Ovary (tissue), 9 donors: Measurements from ENCODE around the gene ZNF503. TPM values are rescaled to one million over a fixed set of nuclear protein-coding genes. Genes with fewer than 3 reads are reported as not detected.

ENCODE experiments used
- DNase-seq, 5 donors: peaks; one replicate each; pipeline ENCODE4 v3.0.0-alpha.2; 2019 to 2020
- H3K27ac ChIP-seq, 2 donors: fragments of 200-600 bp; one replicate each; pipeline versions ENCODE4 v1.5.1 to v1.8.0; 2019 to 2022
- H3K27me3 ChIP-seq: fragments of 200-600 bp; one replicate; pipeline ENCODE4 v1.8.0; 2022
- H3K36me3 ChIP-seq: fragments of 200-600 bp; sonication (generic); one replicate; pipeline ENCODE4 v1.5.1; 2019
- H3K4me1 ChIP-seq: one replicate; pipeline ENCODE4 v1.8.1; 2013; ENCODE audit warnings: mild to moderate bottlenecking, moderate library complexity; ENCODE audit not compliant: insufficient read depth
- H3K4me3 ChIP-seq: fragments of 200-600 bp; sonication (generic); one replicate; pipeline ENCODE4 v1.5.1; 2017
- H3K9me3 ChIP-seq, 2 donors: fragments of 200-600 bp in 1 of 2; sonication (generic) in 1 of 2; one replicate each; pipeline versions ENCODE4 v1.5.1 to v1.8.1; 2013 to 2019; ENCODE audit warnings: mild to moderate bottlenecking in 1 of 2, moderate library complexity in 1 of 2
- CTCF ChIP-seq, 3 donors: fragments of 450-650 bp in 2 of 3; fragments of 200-600 bp in 1 of 3; IDR thresholded peaks; one replicate each; pipeline versions ENCODE4 v1.5.1 to v1.8.0; 2016 to 2022; ENCODE audit warnings: antibody characterized with exemption in 3 of 3, mild to moderate bottlenecking in 1 of 3
- EP300 ChIP-seq: sonication (generic); formaldehyde crosslinking; IDR thresholded peaks from one replicate; pipeline ENCODE4 v1.6.1; 2017; ENCODE audit warnings: antibody characterized with exemption
- POLR2A ChIP-seq: fragments of 450-650 bp; IDR thresholded peaks from one replicate; pipeline ENCODE4 v1.6.1; 2017; ENCODE audit warnings: antibody characterized with exemption, mild to moderate bottlenecking, moderate library complexity
- WGBS, 3 donors: extraction: QIAGEN DNeasy Blood & Tissue Kit in 1 of 3; methylation state at CpG; one replicate each; pipeline versions ENCODE4 v1.1.5 to v1.1.7; 2013 to 2017; 5-methylcytosine and 5-hydroxymethylcytosine counted together
- intact Hi-C, 4 donors: fragments of 100-400 bp; cut with DNase I; formaldehyde crosslinking; loops; one replicate each; pipeline versions ENCODE4 v1.11.0 to v1.15.1; 2022 to 2023
- polyA plus RNA-seq, 2 donors: library from polyadenylated mRNA; stranded (reverse); fragments of 200-250 nt in 1 of 2; fragments of 350-450 nt in 1 of 2; fragmentation: Illumina TruSeq in 1 of 2; extraction: RNeasy Lipid Tissue Mini Kit (QIAGEN cat#74804) in 1 of 2; gene quantifications; one replicate each; pipeline ENCODE4 v1.2.3, GENCODE V29; 2013 to 2014
- total RNA-seq, 7 donors: library from RNA; depleted of rRNA in 2 of 7; stranded (reverse); fragments of >200 nt in 2 of 7; fragmentation: NEBNext Ultra II Directional in 3 of 7; extraction: Animal tissue kit (Norgen Biotek cat#: 25700) in 3 of 7; gene quantifications; one replicate each; pipeline versions ENCODE4 v1.1.0 to v1.2.4, GENCODE V29; 2016 to 2023
- donor health status: DM: no; HTN: no; CAD: no; lungs with moderate emphysema.
- donor health status: DM: no; HTN: no; CAD: no.
- donor health status: Bipolar disorder and iron deficiency.
- donor health status: DM: yes; HTN: yes; CAD: no.
- donor health status: DM: no; HTN: no; CAD: no.
- donor health status: DM: yes; HTN: yes; CAD: no.

ZNF503 gene
- total and polyA plus RNA-seq, 9 donors, result 21.1 to 221 (median 82.2) TPM

DNA sequence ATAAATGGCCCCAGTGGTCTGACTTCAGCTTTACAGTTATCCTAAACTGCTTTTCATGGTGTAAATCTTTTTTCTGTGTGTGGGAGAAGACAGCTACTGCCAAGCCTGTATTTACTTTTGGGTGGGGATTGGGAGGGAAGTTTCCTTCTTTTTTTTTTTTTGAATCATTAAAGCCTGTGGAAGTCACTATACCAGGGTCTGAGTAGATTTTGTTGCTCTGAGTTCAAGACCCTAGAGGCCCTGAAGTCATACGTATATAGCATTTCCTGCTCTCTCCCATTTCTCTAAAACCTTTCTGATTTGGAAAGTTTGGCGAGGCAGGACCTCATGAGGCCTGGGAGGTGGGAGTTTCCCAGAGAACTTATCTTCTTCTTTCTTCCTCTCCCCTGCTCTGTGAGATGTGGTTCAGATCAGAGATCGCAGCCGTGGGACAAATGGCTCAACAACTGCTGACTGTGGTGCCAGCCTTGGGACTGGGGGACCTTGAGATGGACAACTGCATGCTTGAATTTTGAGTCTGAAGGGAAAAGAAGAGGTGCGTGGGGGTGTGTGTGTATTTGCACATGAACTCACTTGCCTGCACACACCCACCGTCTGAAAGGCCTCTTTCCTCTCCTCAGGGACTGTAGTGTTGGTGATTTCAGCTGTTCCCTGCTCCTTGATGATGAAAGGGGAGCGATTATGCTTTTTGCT is 48.0 kb upstream of the ZNF503 start:
- Histone ChIP-seq H3K9me3 (peaks cover 0 to 3% of the 10 kb centered on the region in 2 donors), H3K27me3 (no peaks in the 10 kb centered on the region), H3K36me3 (no peaks in the 10 kb centered on the region), H3K27ac (peak overlapping the region in 1 of 2 donors; percentile 41), H3K4me1 (peaks cover 10% of the 10 kb centered on the region), H3K4me3 (no peak overlapping the region)
- intact Hi-C loops, result no loop called here
- 12 to 30% (median 18%) methylated on average over 7 of the region's 7 CpGs for WGBS, 3 donors
- TF ChIP-seq POLR2A (no peak), EP300 (no peak), CTCF (IDR thresholded peaks at IDR 0.05) (no peak)
- DNase-seq, result no peak

DNA sequence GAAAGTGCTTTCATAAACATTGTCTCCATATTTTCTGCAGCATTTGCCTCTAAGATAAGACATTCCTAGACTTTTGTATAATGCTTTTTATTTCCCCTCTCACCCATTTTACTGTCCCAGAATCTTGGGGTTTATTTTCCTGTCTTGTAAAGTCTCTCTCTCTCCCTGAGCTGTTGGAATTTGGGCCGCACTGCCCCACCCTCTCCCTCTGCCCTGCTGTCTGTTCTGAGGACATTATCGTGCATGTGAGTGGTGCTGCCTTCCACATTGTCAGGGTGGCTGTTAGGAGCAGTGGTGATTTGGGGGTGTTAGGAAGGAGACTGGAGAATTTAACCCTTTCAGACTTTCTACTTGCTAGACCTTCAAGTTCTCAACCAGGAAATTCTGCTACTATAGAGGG is 46.6 kb upstream of the ZNF503 start:
- H3K4me1 ChIP-seq, result peaks cover 10% of the 10 kb centered on the region
- H3K36me3 ChIP-seq, result no peaks in the 10 kb centered on the region
- no peak overlapping the region for H3K4me3 ChIP-seq
- intact Hi-C loops, result no loop called here
- H3K27me3 ChIP-seq, result no peaks in the 10 kb centered on the region
- DNase-seq, result no peak
- TF ChIP-seq EP300 (no peak), CTCF (IDR thresholded peaks at IDR 0.05) (no peak), POLR2A (no peak)
- peaks cover 0 to 7% of the 10 kb centered on the region in 2 donors for H3K9me3 ChIP-seq
- peak overlapping the region in 1 of 2 donors; percentile 32 for H3K27ac ChIP-seq
- whole genome bisulfite sequencing, 3 donors, result 26 to 30% (median 27%) methylated on average over 2 of the region's 2 CpGs

GRCh38 chr10:75446508-75446907 is 44.9 kb upstream of the ZNF503 start:
- Histone ChIP-seq H3K4me3 (no peak overlapping the region), H3K27me3 (no peaks in the 10 kb centered on the region), H3K36me3 (no peaks in the 10 kb centered on the region), H3K27ac (no peak overlapping the region), H3K4me1 (peaks cover 10% of the 10 kb centered on the region), H3K9me3 (peaks cover 0 to 7% of the 10 kb centered on the region in 2 donors)
- TF ChIP-seq POLR2A, result no peak
- TF ChIP-seq CTCF (IDR thresholded peaks at IDR 0.05), result no peak
- no peak for TF ChIP-seq EP300
- intact Hi-C loops, result no loop called here
- no peak for DNase-seq
- 93 to 100% (median 100%) methylated on average over 1 of the region's 1 CpG for WGBS, 3 donors

- intact Hi-C loops, result no loop called here
- no peak overlapping the region for H3K4me3 ChIP-seq
- TF ChIP-seq POLR2A, result no peak
- TF ChIP-seq EP300, result no peak
- no peak for TF ChIP-seq CTCF (IDR thresholded peaks at IDR 0.05)
- H3K36me3 ChIP-seq, result no peaks in the 10 kb centered on the region
- no peaks in the 10 kb centered on the region for H3K27me3 ChIP-seq
- H3K9me3 ChIP-seq, result peaks cover 0 to 7% of the 10 kb centered on the region in 2 donors
- no peak overlapping the region for H3K27ac ChIP-seq
- 91 to 94% (median 93%) methylated on average over 3 of the region's 3 CpGs for WGBS, 3 donors
- DNase-seq, result no peak
- peaks cover 8% of the 10 kb centered on the region for H3K4me1 ChIP-seq
These were observed 43.3 kb upstream of the ZNF503 start for GRCh38 chr10:75444781-75445386.
